ENCODE measurements around the gene E2F8. TPM values are rescaled to one million over a fixed set of nuclear protein-coding genes. Genes with fewer than 3 reads are reported as not detected.

E2F8 gene
- total RNA-seq, 1 donor from 2014 or later: 5.2 TPM

GRCh38 chr11:19185036-19185435 lies 55.7 kb downstream of the E2F8 start:
- no peak for ATAC-seq

- no peak for ATAC-seq
These were observed 57.1 kb downstream of the E2F8 start for GRCh38 chr11:19183646-19184045.

GRCh38 chr11:19181531-19182261 lies 59.0 kb downstream of the E2F8 start:
- ATAC-seq: no peak

- ATAC-seq: no peak
These were observed 64.0 kb downstream of the E2F8 start for GRCh38 chr11:19176629-19177186.

Other genes with a start within 250 kb of the E2F8 start
- gene MRGPRX2, start 180.2 kb downstream of the E2F8 start, total RNA-seq: not detected
- gene ZDHHC13, start 123.8 kb downstream of the E2F8 start, total RNA-seq: 36.5 TPM
- gene CSRP3, start 39.0 kb downstream of the E2F8 start, total RNA-seq: not detected